D721Med (cell line): ENCODE measurements around the gene ABCG8.

ENCODE experiments used
- DNase-seq: peaks from one replicate; pipeline ENCODE4 v3.0.0; 2011; ENCODE audit warnings: low spot score; ENCODE audit not compliant: insufficient read length
- FAIRE-seq: peaks from 2 replicates; lab custom pipeline; 2011; peaks lifted over from hg19 to GRCh38; lab: Jason Lieb, UNC
- CTCF ChIP-seq: IDR thresholded peaks from 2 replicates; pipeline ENCODE4 v1.5.1; 2012; ENCODE audit warnings: mild to moderate bottlenecking, control low read depth; ENCODE audit not compliant: insufficient read depth; ENCODE audit errors: missing control alignments

Gene ABCG8

GRCh38 chr2:43824951-43825493 lies 13.7 kb upstream of the ABCG8 start:
- TF ChIP-seq CTCF: no peak
- no peak for FAIRE-seq

GRCh38 chr2:43825841-43826240 lies 12.9 kb upstream of the ABCG8 start:
- DNase-seq: no peak
- FAIRE-seq: no peak
- TF ChIP-seq CTCF: no peak

More at GRCh38 chr2:43824951-43825493, 13.7 kb upstream of the ABCG8 start:
- DNase-seq: no peak

- no peak for FAIRE-seq
- no peak for DNase-seq
- TF ChIP-seq CTCF: no peak
Measured at GRCh38 chr2:43826305-43827250, 12.2 kb upstream of the ABCG8 start.

GRCh38 chr2:43831543-43832294 lies 7.1 kb upstream of the ABCG8 start:
- no peak for TF ChIP-seq CTCF
- DNase-seq (no peak), FAIRE-seq (no peak)

GRCh38 chr2:43832457-43832856 lies 6.3 kb upstream of the ABCG8 start:
- DNase-seq: no peak
- FAIRE-seq: no peak
- TF ChIP-seq CTCF: no peak

- TF ChIP-seq CTCF: no peak
- FAIRE-seq (no peak), DNase-seq (no peak)
Measured at GRCh38 chr2:43837033-43837432, 1.7 kb upstream of the ABCG8 start.
